Upper lobe of left lung (tissue), 4 donors: ENCODE data around the gene INPP4B.

Experiments
- CTCF ChIP-seq, 6 experiments: fragments of 450-650 bp in 4 of 6; fragments of 200-600 bp in 2 of 6; sonication (generic) in 2 of 6; IDR thresholded peaks; one replicate each; pipeline ENCODE4 v1.5.1; 2016 to 2019; ENCODE audit warnings: antibody characterized with exemption in 6 of 6
- EP300 ChIP-seq, 4 donors: sonication (generic); formaldehyde crosslinking; IDR thresholded peaks; one replicate each; pipeline ENCODE4 v1.5.1; 2017; ENCODE audit warnings: antibody characterized with exemption in 4 of 4, control low read depth in 2 of 4
- POLR2A ChIP-seq, 4 donors: fragments of 450-650 bp; IDR thresholded peaks; one replicate each; pipeline ENCODE4 v1.5.1; 2016 to 2017; ENCODE audit warnings: antibody characterized with exemption in 4 of 4, mild to moderate bottlenecking in 2 of 4
- POLR2AphosphoS5 ChIP-seq, 2 donors: sonication (generic); formaldehyde crosslinking; IDR thresholded peaks; one replicate each; pipeline ENCODE4 v1.5.1; 2017; ENCODE audit warnings: antibody characterized with exemption in 2 of 2

- TF ChIP-seq CTCF (IDR thresholded peaks at IDR 0.05) (no peak), POLR2AphosphoS5 (IDR thresholded peaks at IDR 0.05) (no peak), EP300 (IDR thresholded peaks at IDR 0.05) (no peak), POLR2A (IDR thresholded peaks at IDR 0.05) (no peak)
Observed at GRCh38 chr4:142773505-142773904, 72.6 kb downstream of the INPP4B start.
